LNCaP clone FGC (cell line): ENCODE results near the gene GNG7.
"Not testable (repeated sequence)": the region's sequence is repeated elsewhere in the genome, so short reads cannot be mapped to it uniquely, and the experiment has no call there.

Source experiments
- DNase-seq: peaks from one replicate; pipeline ENCODE4 v3.0.0-alpha.2; 2011; ENCODE audit warnings: low read depth
- H3K4me3 ChIP-seq: 2 replicates; pipeline ENCODE4 v1.5.1; 2011; ENCODE audit warnings: mild to moderate bottlenecking, low read depth, low read length, control low read depth
- TF ChIP-seq, protein P1 (sequence below): IDR thresholded peaks from 2 replicates; pipeline ENCODE4 v1.5.1; 2012; ENCODE audit warnings: mild to moderate bottlenecking; ENCODE audit not compliant: control insufficient read depth, insufficient read depth; ENCODE audit errors: extremely low read depth

GNG7 gene

DNA sequence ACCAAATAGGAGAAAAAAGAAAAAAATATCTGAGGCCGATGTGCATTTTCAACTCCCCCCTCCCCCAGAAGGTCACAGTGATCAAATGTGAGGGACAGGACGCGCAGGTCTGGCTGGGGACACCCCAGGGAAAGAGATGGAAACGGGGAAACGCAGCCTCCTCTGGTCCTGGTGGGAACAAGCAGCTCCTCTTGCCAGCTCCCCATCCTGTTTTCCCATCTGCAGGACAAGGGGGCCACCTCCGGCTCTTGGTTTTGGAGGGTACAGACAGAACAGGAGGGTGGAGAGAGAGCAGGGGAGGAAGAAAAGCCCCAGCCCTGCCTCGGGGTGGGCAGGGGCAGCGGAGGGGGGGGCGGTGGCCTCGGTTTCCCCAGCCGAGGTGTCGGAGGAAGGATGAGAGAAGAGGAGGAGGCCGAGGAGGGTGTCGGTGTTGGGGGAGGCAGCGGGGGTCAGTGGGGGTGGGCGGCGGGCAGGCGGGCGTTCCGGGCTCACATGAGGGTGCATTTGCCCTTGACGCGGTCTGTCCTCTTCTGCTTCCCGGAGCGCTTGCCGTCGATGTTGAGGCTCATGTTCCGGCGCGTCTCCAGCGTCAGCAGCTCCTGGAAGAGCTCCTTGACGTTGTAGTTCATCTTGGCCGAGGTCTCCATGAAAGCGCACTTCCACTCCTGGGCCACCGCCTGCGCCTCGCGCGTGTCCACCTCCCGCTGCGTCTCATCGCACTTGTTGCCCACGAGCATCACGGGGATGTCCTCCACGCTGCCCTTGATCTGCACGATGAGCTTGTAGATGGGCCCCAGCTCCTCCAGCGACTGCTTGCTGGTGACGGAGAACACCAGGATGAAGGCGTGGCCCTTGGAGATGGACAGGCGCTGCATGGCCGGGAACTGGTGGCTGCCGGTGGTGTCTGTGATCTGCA, 14.5 kb upstream of the GNG7 start:
- DNase-seq = no peak
- no peak overlapping the region for H3K4me3 ChIP-seq
- TF ChIP-seq, protein P1, sequence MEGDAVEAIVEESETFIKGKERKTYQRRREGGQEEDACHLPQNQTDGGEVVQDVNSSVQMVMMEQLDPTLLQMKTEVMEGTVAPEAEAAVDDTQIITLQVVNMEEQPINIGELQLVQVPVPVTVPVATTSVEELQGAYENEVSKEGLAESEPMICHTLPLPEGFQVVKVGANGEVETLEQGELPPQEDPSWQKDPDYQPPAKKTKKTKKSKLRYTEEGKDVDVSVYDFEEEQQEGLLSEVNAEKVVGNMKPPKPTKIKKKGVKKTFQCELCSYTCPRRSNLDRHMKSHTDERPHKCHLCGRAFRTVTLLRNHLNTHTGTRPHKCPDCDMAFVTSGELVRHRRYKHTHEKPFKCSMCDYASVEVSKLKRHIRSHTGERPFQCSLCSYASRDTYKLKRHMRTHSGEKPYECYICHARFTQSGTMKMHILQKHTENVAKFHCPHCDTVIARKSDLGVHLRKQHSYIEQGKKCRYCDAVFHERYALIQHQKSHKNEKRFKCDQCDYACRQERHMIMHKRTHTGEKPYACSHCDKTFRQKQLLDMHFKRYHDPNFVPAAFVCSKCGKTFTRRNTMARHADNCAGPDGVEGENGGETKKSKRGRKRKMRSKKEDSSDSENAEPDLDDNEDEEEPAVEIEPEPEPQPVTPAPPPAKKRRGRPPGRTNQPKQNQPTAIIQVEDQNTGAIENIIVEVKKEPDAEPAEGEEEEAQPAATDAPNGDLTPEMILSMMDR = no peak

DNA sequence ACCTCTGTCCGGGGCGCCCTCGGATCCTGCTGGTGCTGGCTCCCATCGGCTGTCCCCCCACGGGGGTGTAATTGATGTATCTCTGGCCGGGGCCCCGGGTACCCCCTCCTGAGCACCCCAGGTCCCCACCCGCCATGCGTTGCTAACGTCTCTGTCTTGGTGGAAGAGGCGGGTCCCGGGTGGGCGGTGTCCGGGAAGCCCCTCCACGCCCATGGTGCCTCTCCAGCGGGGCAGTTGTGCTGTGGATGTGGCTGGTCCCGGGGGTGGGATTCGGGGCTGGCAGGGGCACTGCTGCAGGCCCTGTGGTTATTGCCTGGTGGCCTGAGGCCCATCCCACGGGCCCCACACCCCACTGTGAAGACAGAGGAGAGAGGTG, 13.8 kb upstream of the GNG7 start:
- TF ChIP-seq, protein P1 = no peak
- H3K4me3 ChIP-seq = no peak overlapping the region
- DNase-seq = no peak

DNA sequence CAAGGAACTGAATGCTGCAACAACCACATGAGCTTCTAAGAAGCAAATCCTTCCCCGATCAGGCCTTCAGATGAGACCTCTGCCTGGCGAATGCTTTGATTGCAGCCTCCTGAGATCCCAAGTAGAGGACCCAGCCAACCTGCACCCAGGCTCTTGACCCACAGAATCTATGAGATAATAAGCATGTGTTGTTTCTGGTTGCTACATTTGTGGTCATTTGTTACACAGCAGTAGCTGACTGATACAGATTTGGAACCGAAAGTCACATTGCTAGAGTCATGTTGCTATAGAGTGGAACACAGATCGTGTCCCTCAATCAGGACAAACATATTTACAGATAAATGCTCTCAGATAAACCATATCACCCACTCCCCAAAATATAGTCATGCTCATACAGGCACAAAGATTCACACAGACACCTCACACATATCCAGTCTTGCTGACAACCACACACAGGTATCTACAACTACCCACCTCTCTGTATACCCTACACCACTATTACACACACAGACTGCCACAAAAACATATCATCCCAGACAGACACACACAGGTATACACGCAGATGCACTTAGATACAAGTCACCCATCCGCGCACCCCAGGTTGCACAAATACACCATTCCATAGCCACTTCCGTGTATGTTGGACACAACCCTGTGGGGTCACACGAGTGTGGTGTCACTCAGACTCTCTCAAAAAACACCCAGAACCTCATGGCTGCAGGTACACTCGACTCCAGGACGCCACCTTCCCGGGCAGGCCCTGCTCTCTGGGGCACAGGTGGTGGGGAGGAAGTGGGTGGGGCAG, 13.2 kb upstream of the GNG7 start:
- TF ChIP-seq, protein P1 = no peak
- no peak for DNase-seq
- H3K4me3 ChIP-seq = no peak overlapping the region

DNA sequence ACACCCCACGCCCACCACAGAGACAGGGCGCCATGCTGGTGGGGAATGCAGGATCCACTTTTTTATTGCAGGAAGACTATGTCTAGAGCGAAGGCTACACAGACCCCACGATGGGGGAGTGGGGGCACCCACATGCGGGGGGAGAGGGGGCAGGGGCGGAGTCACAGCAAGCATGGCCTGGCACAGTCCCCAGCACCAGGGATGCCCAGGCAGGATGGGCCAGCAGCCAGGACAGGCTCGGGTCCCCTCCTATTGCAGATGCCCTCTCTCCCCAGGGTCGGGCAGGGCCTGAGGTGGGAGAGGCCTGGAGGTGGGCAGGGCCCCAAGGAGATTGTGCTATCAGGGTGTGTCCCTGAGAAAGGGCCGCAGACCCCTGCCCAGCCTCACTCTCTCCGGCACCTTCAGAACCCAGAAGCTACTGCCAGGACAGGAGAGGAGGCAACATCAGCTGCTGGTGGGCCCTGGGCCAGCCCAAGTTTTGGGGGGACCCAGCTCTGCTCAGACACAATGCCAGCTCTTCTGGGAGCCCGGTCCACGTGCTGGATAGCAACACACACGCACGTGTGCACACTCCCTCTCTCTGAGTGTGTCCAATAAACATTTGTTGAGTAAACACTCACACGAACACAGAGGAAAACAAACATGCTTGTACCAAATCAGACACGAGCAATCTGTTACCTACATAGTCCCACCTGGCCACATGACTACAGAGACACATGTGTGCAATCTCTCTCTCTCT, 12.2 kb upstream of the GNG7 start:
- TF ChIP-seq, protein P1 = no peak
- DNase-seq = no peak
- H3K4me3 ChIP-seq = no peak overlapping the region

DNA sequence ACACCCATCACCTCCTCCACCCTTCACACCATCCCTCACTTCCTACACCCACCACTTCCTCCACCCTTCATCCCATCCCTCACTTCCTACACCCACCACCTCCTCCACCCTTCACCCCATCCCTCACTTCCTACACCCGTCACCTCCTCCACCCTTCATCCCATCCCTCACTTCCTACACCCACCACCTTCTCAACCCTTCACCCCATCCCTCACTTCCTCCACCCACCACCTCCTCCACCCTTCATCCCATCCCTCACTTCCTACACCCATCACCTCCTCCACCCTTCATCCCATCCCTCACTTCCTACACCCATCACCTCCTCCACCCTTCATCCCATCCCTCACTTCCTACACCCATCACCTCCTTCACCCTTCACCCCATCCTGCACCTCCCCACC, 11.6 kb upstream of the GNG7 start:
- not testable (repeated sequence) for DNase-seq, H3K4me3 ChIP-seq

DNA sequence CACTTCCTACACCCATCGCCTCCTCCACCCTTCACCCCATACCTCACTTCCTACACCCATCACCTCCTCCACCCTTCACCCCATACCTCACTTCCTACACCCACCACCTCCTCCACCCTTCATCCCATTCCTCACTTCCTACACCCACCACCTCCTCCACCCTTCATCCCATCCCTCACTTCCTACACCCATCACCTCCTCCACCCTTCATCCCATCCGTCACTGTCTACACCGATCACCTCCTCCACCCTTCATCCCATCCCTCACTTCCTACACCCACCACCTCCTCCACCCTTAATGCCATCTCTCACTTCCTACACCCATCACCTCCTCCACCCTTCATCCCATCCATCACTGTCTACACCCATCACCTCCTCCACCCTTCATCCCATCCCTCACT, 10.7 kb upstream of the GNG7 start:
- DNase-seq = not testable (repeated sequence)

DNA sequence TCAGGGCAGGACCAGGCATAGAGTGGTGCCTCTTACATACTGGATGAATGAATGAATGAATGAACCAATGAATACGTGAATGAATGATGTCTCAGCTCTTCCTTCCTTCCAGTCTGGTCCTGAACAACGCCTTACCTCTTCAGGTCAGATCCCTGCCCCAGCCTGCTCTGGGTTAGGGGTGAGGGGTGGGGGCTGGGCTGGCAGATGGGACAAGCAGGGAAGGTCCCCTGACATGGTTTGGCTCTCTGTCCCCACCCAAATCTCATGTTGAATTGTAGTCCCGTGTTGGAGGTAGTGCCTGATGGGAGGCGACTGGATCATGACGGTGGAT, 9.3 kb upstream of the GNG7 start:
- TF ChIP-seq, protein P1 = no peak
- no peak overlapping the region for H3K4me3 ChIP-seq
- no peak for DNase-seq

More for the DNA sequence above, 10.7 kb upstream of the GNG7 start:
- H3K4me3 ChIP-seq = not testable (repeated sequence)
